Forelimb muscle (tissue), 1 donor: ENCODE results near the gene PARD6A. TPM values are rescaled to one million over a fixed set of nuclear protein-coding genes. Genes with fewer than 3 reads are reported as not detected.
A peak's percentile ranks its signal among the peaks of the same experiment; 100 is the strongest.

Experiments
- DNase-seq: peaks from one replicate; pipeline ENCODE4 v3.0.0-alpha.2; 2013; ENCODE audit warnings: low read depth
- polyA plus RNA-seq: library from polyadenylated mRNA; unstranded; fragments of 120-200 nt; gene quantifications from one replicate; pipeline ENCODE4 v1.2.1, GENCODE V29; 2013; ENCODE audit not compliant: insufficient read length

Gene PARD6A
- polyA plus RNA-seq, 1 donor = 1.0 TPM

DNA sequence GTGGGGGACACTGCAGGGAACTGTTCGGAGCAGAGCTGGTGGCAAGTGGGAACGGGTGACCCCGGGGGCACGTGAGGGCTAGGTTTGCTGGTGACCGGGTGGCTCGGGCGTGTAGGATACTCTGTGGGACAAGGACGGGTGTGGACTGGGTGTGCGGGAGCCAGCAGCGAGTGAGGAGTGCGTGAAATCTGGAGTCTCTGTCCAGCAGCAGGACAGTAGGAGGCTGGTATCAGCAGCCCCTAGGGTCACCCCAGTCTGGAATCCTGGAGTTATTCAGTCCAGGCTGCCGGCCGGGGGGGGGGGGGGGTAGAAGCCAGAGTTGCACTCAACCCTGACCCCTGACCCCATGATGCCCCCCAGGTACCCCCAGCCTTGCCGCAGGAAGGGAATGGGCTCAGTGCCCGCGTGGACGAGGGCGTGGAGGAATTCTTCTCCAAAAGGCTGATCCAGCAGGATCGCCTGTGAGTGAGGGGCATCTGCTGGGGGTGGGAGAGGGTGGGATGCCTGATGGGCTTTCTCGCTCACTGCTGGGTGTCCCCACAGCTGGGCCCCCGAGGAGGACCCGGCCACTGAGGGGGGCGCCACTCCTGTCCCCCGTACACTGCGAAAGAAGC is 6.9 kb upstream of the PARD6A start:
- DNase-seq = no peak

DNA sequence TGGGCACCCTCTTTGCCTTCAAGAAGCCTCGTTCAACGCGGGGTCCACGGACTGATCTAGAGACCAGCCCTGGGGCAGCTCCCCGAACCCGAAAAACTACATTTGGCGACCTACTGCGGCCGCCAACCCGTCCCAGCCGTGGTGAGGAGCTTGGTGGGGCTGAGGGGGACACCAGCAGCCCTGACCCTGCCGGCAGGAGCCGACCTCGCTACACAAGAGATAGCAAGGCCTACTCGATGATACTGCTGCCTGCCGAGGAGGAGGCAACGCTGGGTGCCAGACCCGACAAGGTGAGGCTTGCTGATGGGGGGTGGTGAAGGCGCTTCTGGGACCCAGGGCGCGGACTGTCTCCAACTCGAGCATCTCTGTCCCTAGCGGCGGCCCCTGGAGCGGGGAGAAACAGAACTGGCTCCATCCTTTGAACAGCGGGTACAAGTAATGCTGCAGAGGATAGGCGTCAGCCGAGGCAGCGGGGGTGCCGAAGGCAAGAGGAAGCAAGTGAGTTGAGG is 6.3 kb upstream of the PARD6A start:
- DNase-seq = no peak

GRCh38 chr16:67655363-67655762 is 5.4 kb upstream of the PARD6A start:
- no peak for DNase-seq

DNA sequence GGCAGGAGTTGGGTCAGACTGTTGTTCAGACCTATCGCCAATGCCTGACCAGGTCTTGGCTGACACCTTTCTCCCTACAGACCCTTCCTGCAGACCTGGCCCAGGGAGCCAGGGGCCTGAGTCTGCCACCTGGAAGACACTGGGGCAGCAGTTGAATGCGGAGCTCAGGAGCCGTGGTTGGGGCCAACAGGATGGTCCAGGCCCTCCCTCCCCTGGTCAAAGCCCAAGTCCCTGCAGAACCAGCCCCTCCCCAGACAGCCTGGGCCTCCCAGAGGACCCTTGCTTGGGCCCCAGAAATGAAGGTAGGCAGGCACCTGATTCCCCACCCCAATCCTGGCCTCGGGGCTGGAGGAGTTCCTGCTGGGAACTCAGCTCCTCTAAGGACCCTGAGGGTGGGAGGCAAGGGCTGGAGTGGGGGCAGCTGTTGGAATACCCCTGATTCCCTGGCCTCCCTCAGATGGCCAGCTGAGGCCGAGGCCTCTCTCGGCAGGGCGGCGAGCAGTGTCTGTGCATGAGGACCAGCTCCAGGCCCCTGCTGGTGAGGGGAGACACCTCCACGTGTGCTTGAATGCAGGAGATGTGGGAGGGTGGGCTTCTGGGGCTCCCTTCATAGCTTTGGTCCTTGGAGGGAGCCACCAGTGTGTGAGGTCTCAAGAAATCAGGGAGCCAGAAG is 4.3 kb upstream of the PARD6A start:
- DNase-seq = no peak

- no peak for DNase-seq
Observed at GRCh38 chr16:67657017-67657608, 3.6 kb upstream of the PARD6A start.

DNA sequence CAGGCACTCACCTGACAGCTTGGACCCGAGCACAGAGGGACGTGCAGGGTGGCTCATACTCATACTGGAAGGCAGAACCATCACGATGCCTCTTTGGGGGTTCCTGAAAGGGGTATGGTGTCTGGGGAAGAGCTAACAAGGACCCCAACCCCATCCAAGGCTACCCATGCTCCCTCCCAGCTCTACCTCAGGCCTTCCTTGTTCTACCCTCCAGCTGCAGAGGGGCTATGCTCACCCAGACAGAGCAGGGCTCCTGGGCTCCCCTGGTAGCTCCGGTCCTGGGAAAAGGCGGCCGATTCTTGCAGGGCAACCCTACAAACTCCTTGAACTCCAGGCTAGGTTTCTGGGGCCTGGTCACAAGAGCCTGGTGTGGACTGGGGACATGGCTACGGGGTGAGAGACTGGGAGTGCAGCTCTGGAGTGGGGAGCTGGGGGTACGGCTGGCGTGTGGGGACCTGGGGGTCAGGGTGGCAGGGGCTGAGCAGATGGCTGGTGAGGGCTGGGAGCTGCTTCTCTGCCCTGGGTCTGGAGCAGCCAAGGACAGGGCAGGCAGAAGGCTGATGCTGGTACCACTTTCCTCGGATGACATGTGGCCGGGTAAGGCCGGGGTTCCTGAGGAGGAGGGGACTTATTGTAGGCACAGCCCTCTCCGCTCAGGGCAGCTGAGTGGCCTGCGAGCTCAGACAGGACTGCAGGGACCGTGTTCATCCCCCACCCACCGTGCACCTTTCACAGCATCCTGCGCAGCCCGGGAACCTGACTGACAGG is 2.8 kb upstream of the PARD6A start:
- no peak for DNase-seq

GRCh38 chr16:67658849-67659674 is 1.7 kb upstream of the PARD6A start:
- DNase-seq = no peak

DNA sequence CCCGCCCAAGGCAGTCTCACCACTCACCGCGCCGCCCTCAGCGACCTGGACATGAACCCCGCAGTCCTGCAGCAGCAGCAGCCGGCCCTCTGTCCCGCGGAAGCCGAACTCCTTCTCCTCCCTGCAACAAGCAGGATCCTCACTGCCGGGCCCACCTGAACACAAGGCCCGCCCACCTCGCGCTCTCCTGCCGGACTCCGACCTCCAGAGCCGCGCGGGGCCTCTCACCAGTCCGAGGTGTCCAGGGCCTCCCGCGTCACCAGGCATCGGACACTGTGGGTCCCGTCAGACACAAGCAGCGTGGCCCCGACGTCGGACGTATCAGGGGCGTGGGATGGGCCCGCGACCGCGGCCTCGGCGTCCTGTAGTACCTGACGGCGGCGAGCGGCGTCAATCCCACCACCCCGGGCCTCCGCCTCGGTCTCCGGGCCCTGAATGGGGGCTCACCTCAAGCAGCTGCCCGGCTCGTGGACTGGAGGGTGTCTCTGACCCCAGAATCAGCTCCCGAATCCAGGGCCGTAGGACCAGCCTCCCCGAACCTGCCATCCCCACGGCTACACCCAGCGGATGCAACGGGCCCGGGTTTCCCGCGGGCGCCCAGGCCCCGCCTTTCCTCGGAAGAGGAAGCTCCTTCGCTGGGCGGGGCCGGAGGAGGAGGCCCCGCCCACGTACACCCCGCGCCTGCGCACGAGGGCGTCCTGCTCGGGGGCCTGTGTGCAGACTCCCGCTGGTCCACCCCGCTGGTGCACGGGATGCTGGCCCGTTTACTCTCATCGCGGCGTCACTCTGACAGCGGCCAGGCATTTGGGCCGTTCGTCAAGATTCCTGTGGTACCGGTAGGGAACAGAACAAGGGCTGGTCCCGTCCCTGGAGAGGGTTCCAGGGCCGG is 841 bp upstream of the PARD6A start, which contains the start of gene ACD:
ACD (minus strand) TSS at position 586 of the 889 bp plus-strand sequence; CDS start at position 546, 40 bp downstream.
- peak; percentile 68 for DNase-seq

- no peak for DNase-seq
Observed at GRCh38 chr16:67661101-67661761, 471 bp downstream of the PARD6A start.

DNA sequence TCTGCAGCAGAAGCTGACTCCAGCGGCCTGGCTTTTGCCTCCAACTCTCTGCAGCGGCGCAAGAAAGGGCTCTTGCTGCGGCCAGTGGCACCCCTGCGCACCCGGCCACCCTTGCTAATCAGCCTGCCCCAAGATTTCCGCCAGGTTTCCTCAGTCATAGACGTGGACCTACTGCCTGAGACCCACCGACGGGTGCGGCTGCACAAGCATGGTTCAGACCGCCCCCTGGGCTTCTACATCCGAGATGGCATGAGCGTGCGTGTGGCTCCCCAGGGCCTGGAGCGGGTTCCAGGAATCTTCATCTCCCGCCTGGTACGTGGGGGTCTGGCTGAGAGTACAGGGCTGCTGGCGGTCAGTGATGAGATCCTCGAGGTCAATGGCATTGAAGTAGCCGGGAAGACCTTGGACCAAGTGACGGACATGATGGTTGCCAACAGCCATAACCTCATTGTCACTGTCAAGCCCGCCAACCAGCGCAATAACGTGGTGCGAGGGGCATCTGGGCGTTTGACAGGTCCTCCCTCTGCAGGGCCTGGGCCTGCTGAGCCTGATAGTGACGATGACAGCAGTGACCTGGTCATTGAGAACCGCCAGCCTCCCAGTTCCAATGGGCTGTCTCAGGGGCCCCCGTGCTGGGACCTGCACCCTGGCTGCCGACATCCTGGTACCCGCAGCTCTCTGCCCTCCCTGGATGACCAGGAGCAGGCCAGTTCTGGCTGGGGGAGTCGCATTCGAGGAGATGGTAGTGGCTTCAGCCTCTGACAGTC is 1.3 kb downstream of the PARD6A start:
- no peak for DNase-seq

DNA sequence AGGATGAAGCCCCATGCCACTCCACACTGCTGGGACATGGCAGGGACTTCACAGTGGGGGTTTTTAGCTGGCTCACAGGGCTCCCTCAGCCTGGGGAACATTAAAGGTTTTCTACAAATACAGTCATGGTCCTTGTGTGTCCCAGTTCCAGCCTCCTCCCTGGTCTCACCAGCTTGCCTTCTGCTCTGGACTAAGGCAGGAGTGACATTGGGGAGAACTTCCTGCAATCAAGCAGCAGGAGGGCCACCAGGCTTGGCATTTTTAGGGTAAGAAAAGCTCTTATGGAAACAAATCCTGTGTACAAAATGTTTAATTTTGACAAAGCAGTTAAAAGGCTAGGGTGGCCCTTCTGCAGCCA is 1.9 kb downstream of the PARD6A start:
- DNase-seq = no peak

DNA sequence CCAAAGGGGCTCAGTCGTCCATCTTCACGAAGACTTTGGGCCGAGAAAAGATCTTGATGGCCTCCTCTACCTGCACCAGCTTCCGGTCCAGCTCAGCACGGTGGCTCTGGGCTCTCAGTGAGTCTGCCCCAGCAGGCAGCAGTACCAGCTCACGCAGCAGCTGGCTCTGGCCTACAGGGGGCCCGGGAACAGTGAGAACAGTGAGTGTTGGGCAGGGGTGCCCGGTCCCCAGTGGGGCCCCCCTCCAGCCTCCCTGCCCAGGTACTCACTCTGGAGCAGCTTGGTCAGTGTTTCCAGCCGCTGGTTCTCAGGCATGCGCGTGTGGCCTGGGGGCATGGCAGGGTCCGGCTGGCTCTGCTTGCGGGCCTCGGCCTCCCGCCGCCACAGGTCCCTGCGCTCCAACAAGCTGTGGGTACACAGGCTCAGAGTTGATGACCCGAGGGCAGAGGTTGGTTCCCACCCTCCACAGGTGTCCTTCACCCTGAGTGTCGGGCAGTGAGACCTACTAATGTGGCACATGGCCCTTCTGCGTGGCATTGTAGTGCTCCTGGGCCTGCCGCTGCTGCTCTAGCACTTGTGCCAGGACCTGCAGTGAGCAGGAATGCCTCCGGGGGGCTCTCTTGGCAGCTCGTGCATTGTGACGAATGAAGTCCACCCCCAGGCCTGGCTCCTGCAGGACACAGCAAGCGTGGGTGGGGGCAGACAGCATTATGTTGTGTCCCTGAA is 2.6 kb downstream of the PARD6A start:
- no peak for DNase-seq

GRCh38 chr16:67663877-67664222 is 3.1 kb downstream of the PARD6A start:
- no peak for DNase-seq

DNA sequence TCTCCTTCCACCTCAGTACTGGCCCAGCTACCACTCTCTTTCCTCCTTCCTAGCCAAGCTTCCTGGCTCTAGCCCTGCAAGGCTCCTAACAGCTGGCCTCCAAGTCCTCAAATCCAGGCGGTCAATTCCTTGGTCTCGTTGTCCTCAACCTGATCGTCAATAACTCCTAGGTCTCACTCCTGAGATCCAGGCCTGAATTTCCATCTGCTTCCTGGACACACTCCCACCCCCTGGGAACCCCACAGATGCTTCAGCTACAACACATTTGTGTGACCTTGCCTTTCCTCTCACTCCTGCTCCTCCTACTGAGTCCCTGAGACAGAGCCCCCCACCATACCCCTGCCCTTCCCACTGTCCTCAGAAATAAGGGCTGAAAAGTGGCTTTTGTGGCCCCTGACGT is 3.5 kb downstream of the PARD6A start:
- DNase-seq = no peak

DNA sequence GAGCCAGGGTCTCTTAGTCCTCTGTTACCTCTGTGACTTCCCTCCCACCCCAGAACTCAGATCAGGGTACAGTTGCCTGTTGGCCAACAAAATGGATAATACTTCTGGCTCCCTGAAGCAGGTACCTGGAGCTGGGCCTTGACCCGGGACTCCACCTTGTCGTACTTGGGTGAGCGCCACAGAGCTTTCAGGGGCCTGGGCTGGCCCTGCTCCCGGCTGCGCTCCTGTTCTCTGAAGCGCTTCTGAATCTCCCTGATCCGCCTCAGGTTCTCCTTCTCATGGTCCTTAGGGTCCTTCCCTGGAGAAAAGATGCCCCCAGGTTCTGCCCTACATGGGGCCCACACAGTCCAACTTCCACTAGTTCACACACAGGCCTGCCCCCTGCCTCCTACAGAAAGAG is 4.1 kb downstream of the PARD6A start:
- no peak for DNase-seq

DNA sequence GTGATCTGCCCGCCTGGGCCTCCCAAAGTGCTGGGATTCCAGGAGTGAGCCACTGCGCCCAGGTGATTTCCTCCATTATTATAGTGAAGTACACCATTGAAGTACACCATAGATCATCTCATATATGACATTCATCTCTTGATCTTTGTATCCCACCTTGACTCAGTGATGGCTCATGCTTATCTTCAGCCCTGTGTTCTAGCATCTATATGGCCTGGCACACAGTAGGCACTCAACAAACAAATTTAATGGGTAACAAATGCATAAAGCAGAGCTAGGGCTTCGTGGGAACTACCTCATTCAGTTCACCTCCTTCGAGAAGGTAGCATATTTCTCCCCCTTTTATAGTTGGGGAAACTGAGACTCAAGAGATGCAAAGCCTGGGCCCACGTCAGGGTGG is 4.8 kb downstream of the PARD6A start:
- DNase-seq = no peak

GRCh38 chr16:67666032-67666551 is 5.3 kb downstream of the PARD6A start:
- DNase-seq = no peak
